H1 (cell line): ENCODE data around the gene CHST1. TPM values are rescaled to one million over a fixed set of nuclear protein-coding genes. Genes with fewer than 3 reads are reported as not detected.
A peak's percentile ranks its signal among the peaks of the same experiment; 100 is the strongest.

Source experiments
- CTCF ChIA-PET: fragments of 300-600 bp; sonication (Branson Sonifier 250); formaldehyde crosslinking; loops from one replicate; lab custom pipeline; 2021; ENCODE audit not compliant: partially characterized antibody; lab: Charles Lee
- POLR2A ChIA-PET: fragments of 300-600 bp; sonication (Branson Sonifier 250); formaldehyde crosslinking; loops from one replicate; lab custom pipeline; 2021; ENCODE audit warnings: inconsistent platforms; ENCODE audit not compliant: partially characterized antibody; lab: Charles Lee
- DNase-seq, 2 experiments: peaks; one replicate each; pipeline versions ENCODE4 v3.0.0 to v3.0.0-alpha.2; 2010 to 2022; ENCODE audit warnings: low spot score in 2 of 2, low read depth in 1 of 2, mixed read lengths in 1 of 2
- FAIRE-seq: peaks from 2 replicates; lab custom pipeline; 2011; peaks lifted over from hg19 to GRCh38; lab: Jason Lieb, UNC
- H2AFZ ChIP-seq: 2 replicates; pipeline ENCODE4 v1.8.1; 2012; ENCODE audit warnings: low read length, inconsistent platforms
- H2AK5ac ChIP-seq: 2 replicates; pipeline ENCODE4 v1.6.1; 2013; ENCODE audit warnings: low read depth, low read length
- H2BK120ac ChIP-seq: replicated peaks from 2 replicates; pipeline ENCODE3; 2013; ENCODE audit warnings: low read depth, low read length, inconsistent platforms
- H2BK12ac ChIP-seq: 2 replicates; pipeline ENCODE4 v1.6.1; 2013; ENCODE audit warnings: low read depth, low read length
- H2BK15ac ChIP-seq: 2 replicates; pipeline ENCODE4 v1.6.1; 2013; ENCODE audit warnings: low read length
- H2BK20ac ChIP-seq: 2 replicates; pipeline ENCODE4 v1.6.1; 2013; ENCODE audit warnings: low read length
- H2BK5ac ChIP-seq: 2 replicates; pipeline ENCODE4 v1.6.1; 2013; ENCODE audit warnings: low read depth, low read length
- H3K14ac ChIP-seq: 2 replicates; pipeline ENCODE4 v1.6.1; 2013; ENCODE audit warnings: inconsistent platforms; ENCODE audit not compliant: insufficient read length
- H3K18ac ChIP-seq: 2 replicates; pipeline ENCODE4 v1.6.1; 2013; ENCODE audit warnings: low read length; ENCODE audit errors: extremely low read depth
- H3K23ac ChIP-seq: 2 replicates; pipeline ENCODE4 v1.6.1; 2013; ENCODE audit warnings: inconsistent platforms; ENCODE audit not compliant: insufficient read length
- H3K23me2 ChIP-seq: 2 replicates; pipeline ENCODE4 v1.6.1; 2013; ENCODE audit warnings: low read depth, low read length
- H3K27ac ChIP-seq: 2 replicates; pipeline ENCODE4 v1.6.1; 2011; ENCODE audit warnings: low read depth, low read length, inconsistent platforms
- H3K27me3 ChIP-seq, 4 experiments: replicated peaks in 1 of 4; 1 replicate in 1 of 4; 2 replicates in 3 of 4; pipeline versions ENCODE4 v1.6.1 to v1.8.1; 2011 to 2013; ENCODE audit warnings: low read length in 3 of 4, mild to moderate bottlenecking in 3 of 4, inconsistent platforms in 2 of 4, mixed read lengths in 2 of 4, moderate library complexity in 1 of 4; ENCODE audit not compliant: control insufficient read depth in 3 of 4, insufficient read depth in 3 of 4; ENCODE audit errors: extremely low read depth in 1 of 4
- H3K36me3 ChIP-seq, 4 experiments: 2 replicates each; pipeline versions ENCODE4 v1.6.1 to v1.8.1; 2011 to 2013; ENCODE audit warnings: mild to moderate bottlenecking in 4 of 4, low read length in 3 of 4, moderate library complexity in 2 of 4, control low read depth in 1 of 4, inconsistent platforms in 1 of 4; ENCODE audit not compliant: insufficient read depth in 4 of 4, control insufficient read depth in 2 of 4
- H3K4ac ChIP-seq: replicated peaks from 2 replicates; pipeline ENCODE3; 2013; ENCODE audit warnings: low read length, low read depth, mixed read lengths, inconsistent platforms; ENCODE audit not compliant: insufficient read length
- H3K4me1 ChIP-seq, 4 experiments: replicated peaks in 1 of 4; 1 replicate in 1 of 4; 2 replicates in 3 of 4; pipeline versions ENCODE4 v1.6.1 to v1.8.1; 2011 to 2013; ENCODE audit warnings: low read length in 3 of 4, inconsistent platforms in 2 of 4, mixed read lengths in 1 of 4; ENCODE audit not compliant: insufficient read depth in 4 of 4, control insufficient read depth in 3 of 4
- H3K4me2 ChIP-seq, 2 experiments: 2 replicates each; pipeline versions ENCODE4 v1.6.1 to v1.8.1; 2011 to 2013; ENCODE audit warnings: low read depth in 2 of 2, low read length in 2 of 2, control low read depth in 1 of 2, inconsistent platforms in 1 of 2, mild to moderate bottlenecking in 1 of 2; ENCODE audit not compliant: insufficient read depth in 1 of 2
- H3K4me3 ChIP-seq, 4 experiments: fragments of 200-600, 300-600 bp in 1 of 4; sonication (generic), shearing (Covaris generic), sonication (Bioruptor Twin) in 1 of 4; 2 replicates each; pipeline versions ENCODE4 v1.5.1 to v1.8.1; 2011 to 2016; ENCODE audit warnings: low read length in 4 of 4, low read depth in 3 of 4, control low read depth in 2 of 4, inconsistent platforms in 2 of 4, mild to moderate bottlenecking in 2 of 4, mixed read lengths in 1 of 4, moderate library complexity in 1 of 4; ENCODE audit not compliant: insufficient read depth in 2 of 4; ENCODE audit errors: extremely low read depth in 1 of 4
- H3K56ac ChIP-seq: replicated peaks from 2 replicates; pipeline ENCODE3; 2013; ENCODE audit warnings: low read depth, mild to moderate bottlenecking, mixed read lengths, low read length, inconsistent platforms; ENCODE audit not compliant: insufficient read length
- H3K79me1 ChIP-seq: 2 replicates; pipeline ENCODE4 v1.6.1; 2013; ENCODE audit warnings: low read depth, low read length, control low read depth
- H3K79me2 ChIP-seq, 2 experiments: 2 replicates each; pipeline versions ENCODE4 v1.6.1 to v1.8.1; 2012 to 2013; ENCODE audit warnings: low read length in 2 of 2, mild to moderate bottlenecking in 2 of 2, inconsistent platforms in 1 of 2; ENCODE audit not compliant: insufficient read depth in 2 of 2, control insufficient read depth in 1 of 2
- H3K9ac ChIP-seq, 4 experiments: replicated peaks in 1 of 4; 1 replicate in 1 of 4; 2 replicates in 3 of 4; pipeline versions ENCODE4 v1.6.1 to v1.8.1; 2011 to 2013; ENCODE audit warnings: low read depth in 3 of 4, low read length in 3 of 4, control low read depth in 2 of 4, mild to moderate bottlenecking in 2 of 4, moderate library complexity in 2 of 4, inconsistent platforms in 1 of 4; ENCODE audit errors: extremely low read depth in 1 of 4
- H3K9me3 ChIP-seq, 2 experiments: 2 replicates each; pipeline versions ENCODE4 v1.6.1 to v1.8.1; 2012 to 2013; ENCODE audit warnings: mild to moderate bottlenecking in 2 of 2, moderate library complexity in 2 of 2, control low read depth in 1 of 2, inconsistent platforms in 1 of 2, low read depth in 1 of 2, low read length in 1 of 2, mixed read lengths in 1 of 2; ENCODE audit not compliant: insufficient read depth in 2 of 2
- H4K20me1 ChIP-seq, 2 experiments: replicated peaks in 1 of 2; 2 replicates each; pipeline versions ENCODE3 to v1.8.1; 2011 to 2013; ENCODE audit warnings: inconsistent platforms in 2 of 2, low read length in 2 of 2, mild to moderate bottlenecking in 1 of 2; ENCODE audit not compliant: insufficient read depth in 2 of 2, control insufficient read depth in 1 of 2
- H4K5ac ChIP-seq: 2 replicates; pipeline ENCODE4 v1.6.1; 2013; ENCODE audit warnings: low read length, low read depth, mixed read lengths, inconsistent platforms; ENCODE audit not compliant: insufficient read length
- H4K8ac ChIP-seq: 2 replicates; pipeline ENCODE4 v1.8.0; 2013; ENCODE audit warnings: mild to moderate bottlenecking, moderate library complexity, low read length, inconsistent platforms; ENCODE audit not compliant: insufficient read depth; ENCODE audit errors: extremely low read depth
- H4K91ac ChIP-seq: replicated peaks from 2 replicates; pipeline ENCODE3; 2013; ENCODE audit warnings: low read length, mixed read lengths, inconsistent platforms; ENCODE audit not compliant: insufficient read length
- ASH2L ChIP-seq: fragments of 200-600, 300-600 bp; sonication (generic); IDR thresholded peaks from one replicate; pipeline ENCODE4 v1.7.1; 2017; ENCODE audit warnings: low read length
- CEBPB ChIP-seq: IDR thresholded peaks from 2 replicates; pipeline ENCODE4 v1.6.1; 2012; ENCODE audit warnings: low read depth, low read length
- CTBP2 ChIP-seq: IDR thresholded peaks from 2 replicates; pipeline ENCODE4 v1.7.0; 2011; ENCODE audit warnings: borderline replicate concordance, mild to moderate bottlenecking, moderate library complexity, mixed read lengths, low read length; ENCODE audit not compliant: insufficient read depth, insufficient read length
- EZH2 ChIP-seq: fragments of 200-600 bp; sonication (generic); IDR thresholded peaks from 2 replicates; pipeline ENCODE4 v1.7.1; 2012; ENCODE audit warnings: low read depth, mild to moderate bottlenecking, moderate library complexity, low read length, inconsistent platforms; ENCODE audit not compliant: severe bottlenecking
- KDM5A ChIP-seq: fragments of 200-600 bp; IDR thresholded peaks from 2 replicates; pipeline ENCODE4 v1.7.1; 2012; ENCODE audit warnings: mild to moderate bottlenecking, low read length, inconsistent platforms, mixed read lengths
- NRF1 ChIP-seq: IDR thresholded peaks from 2 replicates; pipeline ENCODE4 v1.6.1; 2011; ENCODE audit warnings: mild to moderate bottlenecking, low read depth, low read length, improper control_type of control experiment
- POU5F1 ChIP-seq: IDR thresholded peaks from 2 replicates; pipeline ENCODE4 v1.6.1; 2011; ENCODE audit warnings: low read depth, mild to moderate bottlenecking, low read length, moderate library complexity
- RBBP5 ChIP-seq: IDR thresholded peaks from 2 replicates; pipeline ENCODE4 v1.7.1; 2012; ENCODE audit warnings: low read depth, mild to moderate bottlenecking, inconsistent platforms, low read length, moderate library complexity, borderline replicate concordance
- RNF2 ChIP-seq: fragments of 200-900, 300-1000 bp; sonication (generic); IDR thresholded peaks from 2 replicates; pipeline ENCODE4 v1.7.1; 2016; ENCODE audit warnings: borderline replicate concordance, low read depth, mild to moderate bottlenecking, antibody characterized with exemption, low read length; ENCODE audit not compliant: poor library complexity, severe bottlenecking; ENCODE audit errors: missing control alignments
- RXRA ChIP-seq: IDR thresholded peaks from 2 replicates; pipeline ENCODE4 v1.6.1; 2011; ENCODE audit warnings: low read depth, mild to moderate bottlenecking, low read length, moderate library complexity; ENCODE audit not compliant: insufficient read depth
- SAP30 ChIP-seq: fragments of 300-600 bp; sonication (generic); IDR thresholded peaks from 2 replicates; pipeline ENCODE4 v1.7.1; 2012; ENCODE audit warnings: low read length, moderate library complexity, mild to moderate bottlenecking, inconsistent platforms; ENCODE audit not compliant: insufficient read depth, insufficient replicate concordance
- TAF1 ChIP-seq: IDR thresholded peaks from 2 replicates; pipeline ENCODE4 v1.6.1; 2011; ENCODE audit warnings: mild to moderate bottlenecking, low read depth, low read length
- ZNF274 ChIP-seq: IDR thresholded peaks from 2 replicates; pipeline ENCODE4 v1.7.0; 2012; ENCODE audit warnings: low read length, borderline replicate concordance; ENCODE audit errors: extremely low read depth
- WGBS, 2 experiments: shearing (Covaris generic) in 1 of 2; methylation state at CpG; one replicate each; pipeline versions ENCODE4 v1.1.6 to v1.1.7; 2013 to 2015; ENCODE audit warnings: low lambda C conversion rate in 2 of 2, mixed read lengths in 2 of 2, inconsistent platforms in 1 of 2, low coverage in 1 of 2, missing lambda C conversion rate in 1 of 2; ENCODE audit not compliant: insufficient replicate concordance in 2 of 2, insufficient coverage in 1 of 2, insufficient read length in 1 of 2; ENCODE audit errors: extremely low coverage in 1 of 2, missing lambda C conversion rate in 1 of 2; 5-methylcytosine and 5-hydroxymethylcytosine counted together
- polyA plus RNA-seq, 7 experiments: library from polyadenylated mRNA; depleted of rRNA in 3 of 7; stranded (reverse) in 5 of 7; unstranded in 2 of 7; fragments of >200 nt in 5 of 7; fragments of 200-250 nt in 2 of 7; gene quantifications; 1 replicate in 5 of 7; 2 replicates in 1 of 7; 4 replicates in 1 of 7; pipeline versions ENCODE4 v1.2.1 to v1.2.3, GENCODE V29; 2011 to 2013; ENCODE audit warnings: missing spikeins in 2 of 7, mixed read lengths in 2 of 7
- total RNA-seq: library from RNA; stranded (reverse); fragmentation: NEBNext Ultra II Directional; extraction: Animal tissue kit (Norgen Biotek cat#: 25700); gene quantifications from 2 replicates; pipeline ENCODE4 v1.2.1, GENCODE V29; 2021

The CHST1 gene
- total and polyA plus RNA-seq, 2 of the 8 experiments (the other 6 are each of a cell fraction or from before 2014, with no cell fraction given): 1.6 to 3.8 TPM

DNA sequence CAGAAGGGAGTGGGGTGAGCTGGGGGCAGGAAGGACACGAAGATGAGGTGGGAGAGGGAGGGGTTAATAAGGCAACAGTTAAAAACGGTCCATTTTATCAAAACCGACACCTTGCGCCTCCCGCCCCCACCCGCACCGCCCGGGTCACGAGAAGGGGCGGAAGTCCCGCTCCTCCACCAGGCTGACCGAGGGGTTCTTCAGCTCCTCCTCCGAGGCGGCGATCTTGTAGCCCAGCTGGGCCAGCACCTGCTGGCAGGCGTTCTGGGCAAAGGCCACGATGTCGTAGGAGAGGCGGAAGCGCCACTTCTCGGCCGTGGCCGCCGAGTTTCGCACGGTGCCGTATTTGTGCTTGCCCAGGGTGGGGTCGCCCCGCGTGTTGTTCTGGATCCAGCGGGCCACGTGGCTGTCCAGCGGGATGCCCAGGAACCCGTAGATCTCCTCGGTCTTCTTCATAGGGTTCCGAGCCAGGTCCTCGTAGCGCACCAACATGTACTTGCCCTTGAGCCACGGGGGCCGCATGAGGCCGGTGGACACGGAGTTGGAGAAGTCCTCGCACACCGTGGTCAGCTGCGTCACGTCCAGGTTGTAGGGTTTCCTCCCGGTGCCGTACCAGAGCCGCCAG is 15.8 kb downstream of the CHST1 start:
- CTCF ChIA-PET: interaction anchor here (3.0 kb wide), 1 partner anchor 122 kb away, joined by 14 read pairs; no protein-coding TSS in a partner anchor
- POLR2A ChIA-PET: no interaction called here
- no peaks in the 10 kb centered on the region for H3K79me1 ChIP-seq
- no peak for TF ChIP-seq RXRA
- TF ChIP-seq RNF2: no peak
- no peak for TF ChIP-seq ASH2L
- TF ChIP-seq CTBP2: no peak
- TF ChIP-seq POU5F1: no peak
- no peak for TF ChIP-seq KDM5A
- TF ChIP-seq NRF1: no peak
- TF ChIP-seq TAF1: no peak
- no peak for TF ChIP-seq EZH2
- TF ChIP-seq RBBP5: no peak
- TF ChIP-seq CEBPB: no peak
- no peak for TF ChIP-seq ZNF274
- TF ChIP-seq SAP30: no peak

More for the DNA sequence above, 15.8 kb downstream of the CHST1 start:
- no peak overlapping the region for H3K14ac ChIP-seq
- no peak overlapping the region for H3K27ac ChIP-seq
- no peaks in the 10 kb centered on the region for H4K20me1 ChIP-seq
- H3K27me3 ChIP-seq: peaks cover 0 to 2% (median 0%) of the 10 kb centered on the region in 4 experiments; a peak in 1 of 7 replicates
- H3K4me1 ChIP-seq: peaks cover 0 to 5% (median under 1%) of the 10 kb centered on the region in 4 experiments; a peak in 2 of 7 replicates
- DNase-seq: peak in 1 of 2 experiments; percentile 37
- no peak overlapping the region for H2AFZ ChIP-seq
- no peaks in the 10 kb centered on the region for H3K79me2 ChIP-seq
- H3K4me3 ChIP-seq: no peak overlapping the region
- no peak overlapping the region for H3K4me2 ChIP-seq
- no peaks in the 10 kb centered on the region for H3K36me3 ChIP-seq
- FAIRE-seq: no peak
- no peak overlapping the region for H4K91ac ChIP-seq
- H3K23me2 ChIP-seq: no peaks in the 10 kb centered on the region
- no peak overlapping the region for H2BK20ac ChIP-seq
- no peak overlapping the region for H2AK5ac ChIP-seq
- H2BK12ac ChIP-seq: no peak overlapping the region
- H3K23ac ChIP-seq: no peak overlapping the region
- no peak overlapping the region for H2BK15ac ChIP-seq
- no peaks in the 10 kb centered on the region for H3K9me3 ChIP-seq
- H3K9ac ChIP-seq: no peak overlapping the region
- no peak overlapping the region for H3K56ac ChIP-seq
- H4K5ac ChIP-seq: no peak overlapping the region
- H3K4ac ChIP-seq: no peak overlapping the region
- H2BK120ac ChIP-seq: no peak overlapping the region
- H3K18ac ChIP-seq: no peak overlapping the region
- H4K8ac ChIP-seq: 0 out of 2 replicates have a peak overlapping the region, but pooled peaks have one; percentile 3
- 90% methylated on average over 29 of the region's 49 CpGs; no CpG with 5 or more reads in 1 of the 2 experiments for WGBS, 2 experiments
- H2BK5ac ChIP-seq: no peak overlapping the region
